ENCODE measurements around the gene TMEM272. TPM values are rescaled to one million over a fixed set of nuclear protein-coding genes. Genes with fewer than 3 reads are reported as not detected.
"Not testable (repeated sequence)": the region's sequence is repeated elsewhere in the genome, so short reads cannot be mapped to it uniquely, and the experiment has no call there.

The TMEM272 gene
- polyA plus RNA-seq, 1 donor (not counting 4 experiments of a cell fraction or from before 2014, with no cell fraction given), result not detected

- H3K9me3 ChIP-seq (ENCODE audit: control insufficient read depth, low read depth, low read length), result no peaks in the 10 kb centered on the region
- no peak overlapping the region for H3K4me2 ChIP-seq (ENCODE audit: control insufficient read depth, extremely low read depth, insufficient read depth, low read depth, low read length)
- H3K36me3 ChIP-seq (ENCODE audit: control insufficient read depth in 2 of 2, extremely low read depth in 1 of 2, insufficient read depth in 2 of 2, low read length in 2 of 2), result no peaks in the 10 kb centered on the region
- no peaks in the 10 kb centered on the region for H3K9me1 ChIP-seq (ENCODE audit: control insufficient read depth, extremely low read depth, insufficient read depth, low read length)
- no peaks in the 10 kb centered on the region for H4K20me1 ChIP-seq (ENCODE audit: control insufficient read depth, extremely low read depth, insufficient read depth, low read length)
- H3K79me2 ChIP-seq (ENCODE audit: control insufficient read depth, insufficient read depth, low read length), result no peaks in the 10 kb centered on the region
- H2AFZ ChIP-seq (ENCODE audit: control insufficient read depth, low read length), result no peak overlapping the region
- H3K27me3 ChIP-seq (ENCODE audit: control insufficient read depth, extremely low read depth, insufficient read depth, low read length), result peaks cover 18% of the 10 kb centered on the region
- H3K9ac ChIP-seq (ENCODE audit: control insufficient read depth, extremely low read depth, insufficient read depth, low read length), result no peak overlapping the region
- no peak for TF ChIP-seq EZH2 (IDR thresholded peaks at IDR 0.05; ENCODE audit: low read length)
- dilution Hi-C loops (cut with MboI; ENCODE audit: extremely low pct_ligation_motif_present, low sequenced_read_pairs), result no loop called here
- H3K4me3 ChIP-seq (ENCODE audit: control insufficient read depth in 2 of 3, extremely low read depth in 1 of 3, insufficient read depth in 2 of 3, low read depth in 1 of 3, low read length in 3 of 3), result no peak overlapping the region
- H3K4me1 ChIP-seq (ENCODE audit: control insufficient read depth, extremely low read depth, insufficient read depth, low read length), result peaks cover 7% of the 10 kb centered on the region
- no peak overlapping the region for H3K27ac ChIP-seq (ENCODE audit: control insufficient read depth, insufficient read depth, low read length)
- no peak for DNase-seq (ENCODE audit: low read depth, low spot score)
- FAIRE-seq, result no peak
These were observed 18.4 kb downstream of the TMEM272 start for GRCh38 chr13:51826606-51827005.

- TF ChIP-seq CTCF (optimal IDR thresholded peaks at IDR 0.05 in 1 of 3, IDR thresholded peaks at IDR 0.05 in 1 of 3, conservative IDR thresholded peaks at IDR 0.05 in 1 of 3; ENCODE audit: extremely low read depth in 1 of 3, insufficient read depth in 2 of 3, low read length in 3 of 3) (no peak), EZH2 (IDR thresholded peaks at IDR 0.05; ENCODE audit: low read length) (no peak)
- H3K9me3 ChIP-seq (ENCODE audit: control insufficient read depth, low read depth, low read length), result no peaks in the 10 kb centered on the region
- FAIRE-seq, result no peak
- H3K27ac ChIP-seq (ENCODE audit: control insufficient read depth, insufficient read depth, low read length), result no peak overlapping the region
- H3K4me2 ChIP-seq (ENCODE audit: control insufficient read depth, extremely low read depth, insufficient read depth, low read depth, low read length), result no peak overlapping the region
- peaks cover 7% of the 10 kb centered on the region for H3K4me1 ChIP-seq (ENCODE audit: control insufficient read depth, extremely low read depth, insufficient read depth, low read length)
- H2AFZ ChIP-seq (ENCODE audit: control insufficient read depth, low read length), result no peak overlapping the region
- no peaks in the 10 kb centered on the region for H4K20me1 ChIP-seq (ENCODE audit: control insufficient read depth, extremely low read depth, insufficient read depth, low read length)
- peaks cover 20% of the 10 kb centered on the region for H3K27me3 ChIP-seq (ENCODE audit: control insufficient read depth, extremely low read depth, insufficient read depth, low read length)
- H3K4me3 ChIP-seq (ENCODE audit: control insufficient read depth in 2 of 3, extremely low read depth in 1 of 3, insufficient read depth in 2 of 3, low read depth in 1 of 3, low read length in 3 of 3), result no peak overlapping the region
- H3K79me2 ChIP-seq (ENCODE audit: control insufficient read depth, insufficient read depth, low read length), result no peaks in the 10 kb centered on the region
- no peaks in the 10 kb centered on the region for H3K9me1 ChIP-seq (ENCODE audit: control insufficient read depth, extremely low read depth, insufficient read depth, low read length)
- H3K9ac ChIP-seq (ENCODE audit: control insufficient read depth, extremely low read depth, insufficient read depth, low read length), result no peak overlapping the region
- dilution Hi-C loops (cut with MboI; ENCODE audit: extremely low pct_ligation_motif_present, low sequenced_read_pairs), result no loop called here
- DNase-seq (ENCODE audit: low read depth, low spot score), result no peak
- H3K36me3 ChIP-seq (ENCODE audit: control insufficient read depth in 2 of 2, extremely low read depth in 1 of 2, insufficient read depth in 2 of 2, low read length in 2 of 2), result no peaks in the 10 kb centered on the region
These were observed 19.2 kb downstream of the TMEM272 start for GRCh38 chr13:51825681-51826254.

GRCh38 chr13:51825165-51825592 lies 19.8 kb downstream of the TMEM272 start:
- FAIRE-seq (no peak), DNase-seq (ENCODE audit: low read depth, low spot score) (no peak)
- H3K27ac ChIP-seq (ENCODE audit: control insufficient read depth, insufficient read depth, low read length), result no peak overlapping the region
- dilution Hi-C loops (cut with MboI; ENCODE audit: extremely low pct_ligation_motif_present, low sequenced_read_pairs), result no loop called here
- no peak overlapping the region for H3K4me2 ChIP-seq (ENCODE audit: control insufficient read depth, extremely low read depth, insufficient read depth, low read depth, low read length)
- no peaks in the 10 kb centered on the region for H3K36me3 ChIP-seq (ENCODE audit: control insufficient read depth in 2 of 2, extremely low read depth in 1 of 2, insufficient read depth in 2 of 2, low read length in 2 of 2)
- TF ChIP-seq EZH2 (IDR thresholded peaks at IDR 0.05; ENCODE audit: low read length) (no peak), CTCF (optimal IDR thresholded peaks at IDR 0.05 in 1 of 3, IDR thresholded peaks at IDR 0.05 in 1 of 3, conservative IDR thresholded peaks at IDR 0.05 in 1 of 3; ENCODE audit: extremely low read depth in 1 of 3, insufficient read depth in 2 of 3, low read length in 3 of 3) (no peak)
- H3K27me3 ChIP-seq (ENCODE audit: control insufficient read depth, extremely low read depth, insufficient read depth, low read length), result peaks cover 20% of the 10 kb centered on the region
- no peak overlapping the region for H3K9ac ChIP-seq (ENCODE audit: control insufficient read depth, extremely low read depth, insufficient read depth, low read length)
- no peak overlapping the region for H3K4me3 ChIP-seq (ENCODE audit: control insufficient read depth in 2 of 3, extremely low read depth in 1 of 3, insufficient read depth in 2 of 3, low read depth in 1 of 3, low read length in 3 of 3)
- H3K9me3 ChIP-seq (ENCODE audit: control insufficient read depth, low read depth, low read length), result no peaks in the 10 kb centered on the region
- H3K79me2 ChIP-seq (ENCODE audit: control insufficient read depth, insufficient read depth, low read length), result no peaks in the 10 kb centered on the region
- no peaks in the 10 kb centered on the region for H4K20me1 ChIP-seq (ENCODE audit: control insufficient read depth, extremely low read depth, insufficient read depth, low read length)
- peaks cover 7% of the 10 kb centered on the region for H3K4me1 ChIP-seq (ENCODE audit: control insufficient read depth, extremely low read depth, insufficient read depth, low read length)
- no peak overlapping the region for H2AFZ ChIP-seq (ENCODE audit: control insufficient read depth, low read length)
- H3K9me1 ChIP-seq (ENCODE audit: control insufficient read depth, extremely low read depth, insufficient read depth, low read length), result no peaks in the 10 kb centered on the region

- DNase-seq (ENCODE audit: low read depth, low spot score); H3K4me2 ChIP-seq (ENCODE audit: control insufficient read depth, extremely low read depth, insufficient read depth, low read depth, low read length); dilution Hi-C loops (cut with MboI; ENCODE audit: extremely low pct_ligation_motif_present, low sequenced_read_pairs); H3K79me2 ChIP-seq (ENCODE audit: control insufficient read depth, insufficient read depth, low read length); H3K9ac ChIP-seq (ENCODE audit: control insufficient read depth, extremely low read depth, insufficient read depth, low read length); H3K9me1 ChIP-seq (ENCODE audit: control insufficient read depth, extremely low read depth, insufficient read depth, low read length); H3K4me1 ChIP-seq (ENCODE audit: control insufficient read depth, extremely low read depth, insufficient read depth, low read length); H4K20me1 ChIP-seq (ENCODE audit: control insufficient read depth, extremely low read depth, insufficient read depth, low read length); H3K4me3 ChIP-seq (ENCODE audit: control insufficient read depth in 2 of 3, extremely low read depth in 1 of 3, insufficient read depth in 2 of 3, low read depth in 1 of 3, low read length in 3 of 3); FAIRE-seq; H3K9me3 ChIP-seq (ENCODE audit: control insufficient read depth, low read depth, low read length); H2AFZ ChIP-seq (ENCODE audit: control insufficient read depth, low read length); H3K27ac ChIP-seq (ENCODE audit: control insufficient read depth, insufficient read depth, low read length); H3K36me3 ChIP-seq (ENCODE audit: control insufficient read depth in 2 of 2, extremely low read depth in 1 of 2, insufficient read depth in 2 of 2, low read length in 2 of 2): not testable (repeated sequence)
- peaks cover 24% of the 10 kb centered on the region for H3K27me3 ChIP-seq (ENCODE audit: control insufficient read depth, extremely low read depth, insufficient read depth, low read length)
These were observed 20.3 kb downstream of the TMEM272 start for GRCh38 chr13:51824712-51825111.
